GM12878 (cell line): ENCODE results near the gene MICALL1. TPM values are rescaled to one million over a fixed set of nuclear protein-coding genes. Genes with fewer than 3 reads are reported as not detected.
"Not testable (repeated sequence)": the region's sequence is repeated elsewhere in the genome, so short reads cannot be mapped to it uniquely, and the experiment has no call there.

Source experiments
- ATAC-seq: fragments of 200-7000 bp; cut with Tn5 transposase; 3 replicates; pipeline ENCODE4 v1.9.1; 2020; ENCODE audit warnings: mild to moderate bottlenecking, moderate library complexity
- BruUV-seq: library from RNA; stranded (reverse); fragments of 400-500 nt; replicated peaks from 2 replicates; lab custom pipeline; 2021; lab: Mats Ljungman, UMichigan
- CTCF ChIA-PET: fragments of 300-600 bp; sonication (Branson Sonifier 250); formaldehyde crosslinking; extraction: SDS; loops from one replicate; lab custom pipeline; 2021; ENCODE audit warnings: inconsistent platforms; lab: Yijun Ruan, JAX
- POLR2A ChIA-PET: fragments of 350-600 bp; formaldehyde crosslinking; extraction: SDS; loops from one replicate; lab custom pipeline; 2021; ENCODE audit warnings: inconsistent platforms; lab: Charles Lee
- RAD21 ChIA-PET: fragments of 300-600 bp; sonication (Branson Sonifier 250); formaldehyde crosslinking; loops from one replicate; lab custom pipeline; 2023; ENCODE audit warnings: antibody characterized with exemption; ENCODE audit not compliant: unreplicated experiment; lab: Charles Lee
- SMC1A ChIA-PET: fragments of 300-600 bp; sonication (Branson Sonifier 250); formaldehyde crosslinking; loops from one replicate; lab custom pipeline; 2023; ENCODE audit not compliant: unreplicated experiment, uncharacterized antibody; lab: Charles Lee
- DNase-seq: peaks from one replicate; pipeline ENCODE4 v3.0.0-alpha.2; 2011; ENCODE audit warnings: low read depth, low spot score
- FAIRE-seq: peaks from 3 replicates; lab custom pipeline; 2011; peaks lifted over from hg19 to GRCh38; lab: Jason Lieb, UNC
- H2AFZ ChIP-seq: 2 replicates; pipeline ENCODE4 v1.6.0; 2011; ENCODE audit warnings: low read depth, low read length, control low read depth; ENCODE audit not compliant: control insufficient read depth
- H3K27ac ChIP-seq: 2 replicates; pipeline ENCODE4 v1.5.1; 2011; ENCODE audit warnings: control low read depth; ENCODE audit not compliant: control insufficient read depth, insufficient read depth
- H3K27me3 ChIP-seq, 2 experiments: replicated peaks in 1 of 2; 2 replicates each; pipeline versions ENCODE4 v1.6.0 to v1.6.1; 2011; ENCODE audit warnings: low read length in 1 of 2; ENCODE audit not compliant: control insufficient read depth in 2 of 2, insufficient read depth in 2 of 2
- H3K36me3 ChIP-seq, 2 experiments: 2 replicates each; pipeline ENCODE4 v1.5.1; 2011; ENCODE audit warnings: low read length in 1 of 2; ENCODE audit not compliant: control insufficient read depth in 2 of 2, insufficient read depth in 2 of 2
- H3K4me1 ChIP-seq: 2 replicates; pipeline ENCODE4 v1.6.1; 2011; ENCODE audit warnings: mild to moderate bottlenecking, low read length, moderate library complexity, mixed read lengths; ENCODE audit not compliant: control insufficient read depth, insufficient read depth
- H3K4me2 ChIP-seq: 2 replicates; pipeline ENCODE4 v1.6.0; 2011; ENCODE audit warnings: control low read depth; ENCODE audit not compliant: control insufficient read depth, insufficient read depth
- H3K4me3 ChIP-seq: fragments of 200-600 bp; sonication (generic); 2 replicates; pipeline ENCODE4 v1.5.1; 2016
- H3K79me2 ChIP-seq: 2 replicates; pipeline ENCODE4 v1.6.0; 2011; ENCODE audit warnings: low read length; ENCODE audit not compliant: control insufficient read depth, insufficient read depth
- H3K9ac ChIP-seq: 2 replicates; pipeline ENCODE4 v1.8.0; 2011; ENCODE audit warnings: low read length, control low read depth, mixed read lengths; ENCODE audit not compliant: control insufficient read depth, insufficient read depth
- H3K9me3 ChIP-seq: replicated peaks from 3 replicates; pipeline ENCODE4 v1.5.1; 2011; ENCODE audit warnings: mild to moderate bottlenecking, low read length; ENCODE audit not compliant: control insufficient read depth, insufficient read depth
- H4K20me1 ChIP-seq: 2 replicates; pipeline ENCODE4 v1.6.0; 2011; ENCODE audit not compliant: control insufficient read depth, insufficient read depth
- ASH2L ChIP-seq: fragments of 300-600, 200-600 bp; sonication (generic); IDR thresholded peaks from 2 replicates; pipeline ENCODE4 v1.6.1; 2017; ENCODE audit warnings: low read depth, mild to moderate bottlenecking, borderline replicate concordance
- KLF5 ChIP-seq: fragments of 450-650 bp; IDR thresholded peaks from 2 replicates; pipeline ENCODE4 v1.6.1; 2014; ENCODE audit warnings: mild to moderate bottlenecking; ENCODE audit not compliant: partially characterized antibody
- NBN ChIP-seq: fragments of 450-650 bp; IDR thresholded peaks from 2 replicates; pipeline ENCODE4 v1.6.1; 2016
- POLR2AphosphoS5 ChIP-seq: IDR thresholded peaks from 2 replicates; pipeline ENCODE4 v1.6.1; 2011; ENCODE audit warnings: mild to moderate bottlenecking, low read length, inconsistent platforms
- SMARCA5 ChIP-seq: fragments of 450-650 bp; IDR thresholded peaks from 2 replicates; pipeline ENCODE4 v1.6.1; 2017; ENCODE audit warnings: mild to moderate bottlenecking
- ZBTB40 ChIP-seq: fragments of 450-650 bp; IDR thresholded peaks from 2 replicates; pipeline ENCODE4 v1.6.1; 2016; ENCODE audit warnings: mild to moderate bottlenecking, moderate library complexity, borderline replicate concordance
- WGBS: methylation state at CpG from one replicate; pipeline ENCODE4 v1.1.6; 2016; ENCODE audit warnings: low lambda C conversion rate; ENCODE audit not compliant: insufficient replicate concordance, insufficient coverage; ENCODE audit errors: missing lambda C conversion rate; 5-methylcytosine and 5-hydroxymethylcytosine counted together
- in situ Hi-C: fragments of 300-500 bp; cut with MboI; formaldehyde crosslinking; loops from 9 replicates; pipeline ENCODE4 v1.14.3; 2018; ENCODE audit warnings: mixed read lengths
- intact Hi-C: fragments of 100-400 bp; cut with micrococcal nuclease; formaldehyde crosslinking; loops from one replicate; pipeline ENCODE4 v1.14.2; 2022; ENCODE audit not compliant: unreplicated experiment
- polyA plus RNA-seq, 11 experiments: library from polyadenylated mRNA; depleted of rRNA in 4 of 11; unstranded in 6 of 11; stranded (reverse) in 5 of 11; fragments of >200 nt; fragmentation: Nextera tagmentation in 4 of 11; fragmentation: Illumina TruSeq in 1 of 11; extraction: Ambion mirVana in 4 of 11; extraction: Trizol in 1 of 11; gene quantifications; 1 replicate in 1 of 11; 2 replicates in 10 of 11; pipeline versions ENCODE4 v1.2.1 to v1.2.3, GENCODE V29; 2011 to 2016; ENCODE audit warnings: inconsistent platforms in 2 of 11, missing spikeins in 2 of 11, low read depth in 1 of 11
- total RNA-seq, 4 experiments: library from RNA; depleted of rRNA in 3 of 4; stranded (reverse); fragments of >200 nt in 3 of 4; fragmentation: Illumina TruSeq in 1 of 4; extraction: Trizol in 1 of 4; gene quantifications; 2 replicates each; pipeline versions ENCODE4 v1.2.1 to v1.2.3, GENCODE V29; 2013 to 2021

Gene MICALL1
- total and polyA plus RNA-seq, 10 of the 15 experiments (the other 5 are each of a cell fraction or from before 2014, with no cell fraction given), result 0.72 to 30.7 (median 7.8) TPM

- TF ChIP-seq ZBTB40 (no peak), POLR2AphosphoS5 (no peak), KLF5 (no peak)
- TF ChIP-seq, all 136 proteins: peak for 0
Observed at GRCh38 chr22:37943136-37943824, 37.2 kb downstream of the MICALL1 start (continued).

- H2AFZ ChIP-seq, result no peak overlapping the region
- no peak overlapping the region for H3K27ac ChIP-seq
- intact Hi-C loops (no loop called here), in situ Hi-C loops (no loop called here)
- DNase-seq (no peak), FAIRE-seq (no peak), ATAC-seq (no peak)
- TF ChIP-seq ASH2L (no peak), NBN (no peak), SMARCA5 (no peak)
- H3K9me3 ChIP-seq, result no peaks in the 10 kb centered on the region
- H3K4me2 ChIP-seq, result no peak overlapping the region
- no peaks in the 10 kb centered on the region for H3K27me3 ChIP-seq
- POLR2A ChIA-PET, result interaction anchor here (0.7 kb wide), 1 partner anchor 10 kb away, joined by 6 read pairs; the partner anchor contains the start of genes C22orf23 and POLR2F
- no peaks in the 10 kb centered on the region; a peak in 1 of 4 replicates for H3K36me3 ChIP-seq
- RAD21 ChIA-PET, result no interaction called here
- H3K79me2 ChIP-seq, result no peaks in the 10 kb centered on the region
- no TSS peak for BruUV-seq
- H3K9ac ChIP-seq, result no peak overlapping the region
- 87% methylated on average over 5 of the region's 7 CpGs for WGBS
- no peaks in the 10 kb centered on the region for H3K4me1 ChIP-seq
- SMC1A ChIA-PET, result interaction anchor here (1.1 kb wide), 1 partner anchor 10 kb away, joined by 3 read pairs; no protein-coding TSS in a partner anchor
- no peak overlapping the region for H3K4me3 ChIP-seq
- H4K20me1 ChIP-seq, result no peaks in the 10 kb centered on the region
- CTCF ChIA-PET, result interaction anchor here (1.1 kb wide), 1 partner anchor 11 kb away, joined by 5 read pairs; no protein-coding TSS in a partner anchor
Observed at GRCh38 chr22:37943825-37944198, 37.7 kb downstream of the MICALL1 start.

- ATAC-seq, H2AFZ ChIP-seq, intact Hi-C loops, BruUV-seq, H3K4me3 ChIP-seq, H3K36me3 ChIP-seq, H3K27ac ChIP-seq, CTCF ChIA-PET, SMC1A ChIA-PET, H3K27me3 ChIP-seq, H4K20me1 ChIP-seq, POLR2A ChIA-PET, DNase-seq, H3K4me2 ChIP-seq, H3K9ac ChIP-seq, RAD21 ChIA-PET, in situ Hi-C loops, H3K4me1 ChIP-seq, H3K9me3 ChIP-seq, FAIRE-seq, H3K79me2 ChIP-seq: not testable (repeated sequence)
- WGBS, result 85% methylated on average over 11 of the region's 11 CpGs
Observed at GRCh38 chr22:37944423-37944822, 38.3 kb downstream of the MICALL1 start.
